ENCODE data around the gene PEPD.

Gene PEPD

GRCh38 chr19:33418871-33419787 is 102.5 kb downstream of the PEPD start:
- FAIRE-seq: no peak

GRCh38 chr19:33418461-33418860 is 103.1 kb downstream of the PEPD start:
- FAIRE-seq: no peak

DNA sequence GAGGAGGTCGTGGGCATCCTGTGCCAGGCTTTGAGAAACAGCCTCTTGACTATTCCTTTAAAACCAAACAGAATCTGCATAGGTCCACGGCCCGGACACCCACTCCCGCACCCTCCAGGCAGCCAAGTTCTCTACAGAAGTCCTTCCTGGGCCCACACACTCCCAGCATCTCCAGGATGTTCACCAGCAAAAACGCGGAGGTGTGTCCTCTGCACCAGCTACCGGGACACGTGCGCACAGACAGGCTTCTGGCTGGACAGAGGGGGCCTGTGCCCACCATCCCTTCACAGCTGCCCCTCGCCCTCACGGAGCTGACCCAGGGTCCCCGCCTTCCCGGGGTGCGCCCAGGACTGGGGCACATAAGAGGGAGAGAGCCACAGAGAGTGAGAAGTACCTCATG is 103.8 kb downstream of the PEPD start:
- no peak for FAIRE-seq

DNA sequence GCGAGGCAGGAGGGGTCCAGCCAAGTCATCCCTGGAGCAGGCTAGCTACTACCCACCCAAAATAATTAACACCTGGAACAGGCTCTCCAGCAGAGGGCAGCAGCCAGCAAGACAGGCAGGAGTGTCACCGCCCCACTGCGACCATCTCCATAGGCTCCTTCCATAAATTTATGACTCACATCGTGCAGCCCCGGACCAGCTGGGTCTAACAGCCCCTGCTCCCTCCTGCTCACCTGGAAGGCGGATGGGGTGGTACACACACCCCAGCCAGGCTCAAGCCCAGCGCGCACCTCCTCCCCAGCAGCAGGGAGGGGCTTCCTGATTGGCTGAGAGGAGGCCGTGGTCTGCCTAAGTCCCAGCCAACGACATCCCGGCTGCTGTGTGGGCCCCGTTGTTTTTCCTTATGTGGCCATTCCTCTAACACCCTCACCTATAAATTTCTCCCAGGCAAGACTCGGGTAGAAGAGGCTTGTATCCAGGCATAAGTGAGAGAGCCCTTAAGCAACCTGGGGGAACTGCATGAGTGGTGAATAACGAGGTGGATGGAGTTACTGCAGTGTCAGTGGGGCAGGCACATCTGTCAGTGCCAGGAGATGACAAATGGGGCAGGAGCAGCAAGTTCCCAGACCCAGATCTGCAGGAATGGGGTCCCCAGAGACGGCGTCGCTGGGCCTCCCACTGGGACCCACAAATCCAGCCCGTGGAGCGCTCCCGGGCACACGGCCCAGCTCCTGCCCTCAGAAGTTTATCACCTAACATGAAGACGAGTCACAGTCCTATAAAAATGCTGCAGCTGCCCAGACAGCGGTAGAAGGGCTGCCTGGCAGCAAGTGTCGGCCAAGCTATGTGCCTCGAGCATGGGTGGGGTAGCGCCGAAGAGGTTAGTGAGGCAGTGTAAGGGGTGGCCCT is 105.0 kb downstream of the PEPD start:
- FAIRE-seq: no peak

- no peak for FAIRE-seq
These were observed 106.7 kb downstream of the PEPD start for GRCh38 chr19:33414667-33415605.

DNA sequence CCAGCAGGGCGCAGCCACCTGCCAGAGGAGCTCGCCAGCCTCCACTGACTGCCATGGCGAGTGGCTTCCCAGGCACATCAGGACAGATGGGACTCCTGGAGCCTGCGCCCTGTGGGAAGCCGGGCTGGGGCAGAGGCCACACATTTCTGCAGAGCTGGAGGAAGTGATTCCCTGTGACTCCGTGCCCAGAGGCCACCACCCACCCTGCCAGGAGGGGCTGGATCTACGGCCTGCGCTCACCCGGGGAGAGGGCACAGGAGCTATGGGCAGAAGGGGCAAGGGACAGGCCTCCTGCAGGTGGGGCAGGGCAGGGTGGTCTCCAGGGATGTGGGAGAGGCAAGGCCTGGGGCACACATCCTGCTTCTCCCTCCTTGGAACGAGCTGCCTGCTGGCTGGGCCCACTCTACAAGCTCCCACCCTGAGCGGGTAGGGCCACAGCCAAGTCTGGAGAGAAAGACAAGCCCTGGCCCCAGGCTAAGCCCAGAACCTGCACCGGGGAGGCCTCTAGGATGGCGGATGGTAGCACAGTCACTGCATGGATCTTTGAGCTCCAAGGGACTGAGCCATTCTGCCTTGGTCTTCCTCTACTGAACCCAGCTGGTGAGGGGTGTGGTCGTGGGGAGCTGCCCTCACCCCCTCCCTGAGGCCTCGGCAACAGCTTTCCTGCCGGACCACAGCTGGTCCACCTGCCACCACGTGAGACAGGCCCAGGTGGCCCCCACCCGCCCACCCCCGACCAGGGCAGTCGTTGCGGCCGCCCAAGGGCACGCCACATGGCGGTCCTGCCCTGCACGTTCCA is 107.5 kb downstream of the PEPD start:
- FAIRE-seq: no peak

DNA sequence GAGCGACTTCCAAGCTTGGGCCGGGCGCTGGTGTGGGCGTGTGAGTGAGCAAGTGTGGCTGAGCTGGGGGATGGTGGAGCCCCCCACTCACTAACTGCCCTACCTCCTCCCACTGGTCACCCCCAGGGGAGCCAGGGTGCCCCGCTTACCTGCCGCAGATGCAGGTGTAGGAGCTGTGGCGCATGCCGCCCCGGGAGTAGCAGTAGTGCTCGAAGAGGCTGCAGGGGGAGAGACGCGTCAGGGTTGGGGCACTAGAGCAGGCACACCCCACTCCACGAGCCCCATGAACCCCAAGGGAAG is 108.2 kb downstream of the PEPD start:
- FAIRE-seq: no peak

DNA sequence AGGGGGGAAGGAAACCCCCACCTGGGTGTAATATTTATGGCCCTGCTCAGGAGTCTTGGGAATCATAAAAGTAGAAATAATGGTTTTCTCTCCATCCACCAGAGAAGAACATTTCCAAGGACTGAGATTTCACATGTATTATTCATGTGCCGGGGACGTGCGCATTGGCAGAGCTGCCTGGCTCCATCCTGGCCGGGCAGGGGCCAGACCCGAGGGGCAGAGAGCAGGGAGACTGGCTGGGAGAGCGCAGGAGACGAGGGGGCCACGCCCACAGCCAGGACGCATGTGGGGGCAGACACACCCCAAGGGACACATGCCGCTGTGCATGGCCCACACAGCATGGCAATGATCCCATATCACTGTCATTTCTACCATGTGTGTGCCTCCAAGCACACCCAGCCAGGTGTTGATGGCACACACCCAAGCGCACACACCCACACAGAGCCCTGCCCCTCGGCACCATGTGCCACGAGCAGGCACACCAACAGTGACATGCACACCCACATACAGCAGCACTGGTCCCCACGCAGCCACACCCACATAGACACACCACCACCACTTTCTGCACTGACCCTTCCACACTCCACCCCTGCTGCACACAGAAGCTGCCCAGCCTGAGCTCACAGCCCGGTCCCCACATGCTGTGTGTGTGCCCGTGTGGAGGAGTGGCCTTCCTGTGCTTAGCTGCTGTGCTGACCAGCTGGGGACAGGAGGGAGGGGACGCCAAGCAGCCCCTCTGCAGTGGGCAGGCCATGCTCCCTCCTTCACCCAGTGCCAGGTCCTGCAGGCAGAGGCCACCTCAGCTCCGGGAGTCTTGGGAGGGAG is 108.8 kb downstream of the PEPD start:
- FAIRE-seq: no peak

DNA sequence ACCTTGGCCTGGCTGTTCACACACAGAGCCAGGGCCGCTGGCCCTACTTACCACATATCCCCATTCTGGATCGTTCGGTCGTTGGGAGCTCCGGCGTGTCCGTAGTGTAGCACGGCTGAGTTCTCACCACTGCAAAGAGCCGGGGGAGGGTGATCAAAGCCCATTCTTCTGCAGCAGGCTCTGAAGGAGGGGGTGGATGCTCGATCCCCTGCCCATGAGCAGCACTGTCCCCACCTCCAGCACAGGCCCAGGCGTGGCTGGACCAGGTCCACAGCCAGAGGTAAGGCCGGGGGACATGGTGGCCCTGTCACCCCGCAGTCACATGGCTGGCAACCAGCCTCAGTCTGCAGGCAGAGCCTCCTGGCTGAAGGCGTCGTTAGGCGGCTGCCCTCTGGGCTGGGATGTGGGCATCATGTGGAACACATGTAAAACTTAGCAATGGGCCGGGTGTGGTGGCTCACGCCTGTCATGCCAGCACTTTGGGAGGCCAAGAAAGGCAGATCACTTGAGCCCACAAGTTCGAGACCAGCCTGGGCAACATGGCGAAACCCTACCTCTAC is 109.9 kb downstream of the PEPD start:
- FAIRE-seq: no peak

DNA sequence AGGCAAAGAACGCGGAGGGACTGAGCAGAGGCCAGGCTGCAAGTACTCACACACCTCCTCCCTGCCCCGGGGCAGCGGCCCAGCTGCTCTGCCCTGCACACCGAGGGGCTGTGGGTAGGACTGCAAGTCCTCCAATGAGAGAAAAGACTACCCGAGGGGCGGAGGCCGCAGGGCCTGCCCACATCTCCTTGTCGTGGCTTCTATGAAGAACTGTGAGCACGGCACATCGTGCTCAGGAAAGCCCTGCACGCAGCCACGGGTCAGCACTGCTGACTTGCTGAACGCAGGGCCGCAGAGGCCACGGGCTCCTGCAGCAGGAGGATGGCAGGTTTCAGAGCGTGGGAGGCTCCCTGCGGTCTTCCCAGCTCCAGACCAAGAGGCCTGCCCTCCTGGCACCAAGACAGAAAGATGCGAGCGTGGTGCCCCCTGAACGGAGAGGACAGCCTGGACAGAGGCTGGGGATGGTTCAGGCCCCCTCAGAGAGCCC is 110.6 kb downstream of the PEPD start:
- no peak for FAIRE-seq

DNA sequence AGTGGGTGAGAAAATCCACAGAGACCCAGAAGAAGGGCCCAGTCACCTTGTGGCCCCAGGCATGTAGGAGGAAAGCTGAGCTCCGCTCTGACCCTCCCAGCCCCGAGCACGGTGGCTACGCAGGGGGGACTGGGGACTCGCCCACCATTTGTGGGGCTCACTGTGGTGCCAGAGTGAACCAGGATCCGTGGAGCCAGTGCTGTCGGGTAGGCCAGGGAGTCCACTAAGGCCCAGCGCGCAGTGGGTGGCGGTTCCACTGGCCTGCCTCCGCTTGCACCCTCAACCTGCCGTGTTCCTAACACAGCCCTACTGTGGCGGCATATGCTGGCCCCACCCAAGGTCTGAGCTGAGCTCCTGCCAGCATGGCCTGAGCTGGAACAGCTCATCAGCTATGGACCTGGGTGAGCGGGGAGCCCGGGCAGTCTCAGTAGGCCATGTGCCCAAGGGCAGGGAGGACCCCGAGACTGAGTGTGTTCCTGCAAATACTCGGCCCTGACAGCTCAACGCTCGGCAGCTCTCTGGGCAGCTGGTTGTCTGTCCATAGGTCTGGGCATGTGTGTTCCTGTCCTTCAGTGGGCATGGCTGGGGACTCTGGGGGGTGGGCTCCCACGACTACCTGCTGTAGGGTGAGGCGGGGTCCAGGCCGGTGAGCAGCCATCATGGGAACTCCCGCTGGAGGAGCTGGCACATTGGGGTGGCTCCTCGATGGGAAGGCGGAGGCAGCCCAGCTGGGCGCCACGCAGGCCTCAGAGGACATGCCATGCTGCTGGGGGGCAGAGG is 111.5 kb downstream of the PEPD start:
- no peak for FAIRE-seq

DNA sequence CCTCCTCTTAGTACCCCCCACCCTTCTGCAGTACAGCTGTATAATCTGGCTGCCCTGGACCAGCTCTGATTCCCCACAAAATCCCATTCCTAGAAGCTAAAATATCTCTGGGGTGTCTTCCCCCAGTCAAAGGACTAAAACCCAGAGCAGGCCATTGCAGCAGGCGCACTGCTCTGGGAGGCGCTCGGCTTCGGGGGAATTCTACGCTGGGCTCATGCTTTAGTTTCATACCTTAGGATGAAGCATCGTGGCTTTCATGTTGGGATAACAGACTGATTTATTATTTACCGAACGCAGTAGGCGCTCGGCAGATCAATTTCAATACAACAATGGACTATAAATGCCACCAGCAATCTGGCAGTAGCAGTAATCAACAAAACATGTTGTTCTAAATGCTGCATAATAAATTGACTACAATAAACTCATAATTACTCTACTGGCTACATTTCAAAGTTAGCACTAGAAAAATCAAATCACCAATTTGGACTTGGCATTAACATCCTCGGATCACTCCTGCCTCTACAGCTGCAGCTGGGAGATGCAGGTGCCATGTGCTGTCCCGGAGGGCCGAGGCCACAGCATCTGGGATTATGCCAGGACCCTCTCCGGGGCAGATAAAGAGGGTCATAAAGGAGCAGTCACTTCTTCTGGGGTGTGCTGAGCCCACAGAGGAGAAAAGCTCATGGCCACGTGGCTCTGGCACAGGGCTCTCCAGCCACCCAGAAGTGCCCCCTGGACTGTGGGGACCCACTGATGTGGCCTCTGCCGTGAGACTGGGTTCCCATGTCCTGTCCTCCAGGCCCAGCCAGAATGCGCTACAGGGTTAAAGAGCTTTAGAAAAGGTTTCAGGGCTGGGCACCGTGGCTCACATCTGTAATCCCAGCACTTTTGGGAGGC is 112.8 kb downstream of the PEPD start:
- no peak for FAIRE-seq

GRCh38 chr19:33408116-33408515 is 113.5 kb downstream of the PEPD start:
- FAIRE-seq: no peak

GRCh38 chr19:33407716-33408115 is 113.9 kb downstream of the PEPD start:
- FAIRE-seq: no peak

GRCh38 chr19:33407140-33407551 is 114.4 kb downstream of the PEPD start:
- no peak for FAIRE-seq

- FAIRE-seq: no peak
These were observed 115.0 kb downstream of the PEPD start for GRCh38 chr19:33406521-33407139.

DNA sequence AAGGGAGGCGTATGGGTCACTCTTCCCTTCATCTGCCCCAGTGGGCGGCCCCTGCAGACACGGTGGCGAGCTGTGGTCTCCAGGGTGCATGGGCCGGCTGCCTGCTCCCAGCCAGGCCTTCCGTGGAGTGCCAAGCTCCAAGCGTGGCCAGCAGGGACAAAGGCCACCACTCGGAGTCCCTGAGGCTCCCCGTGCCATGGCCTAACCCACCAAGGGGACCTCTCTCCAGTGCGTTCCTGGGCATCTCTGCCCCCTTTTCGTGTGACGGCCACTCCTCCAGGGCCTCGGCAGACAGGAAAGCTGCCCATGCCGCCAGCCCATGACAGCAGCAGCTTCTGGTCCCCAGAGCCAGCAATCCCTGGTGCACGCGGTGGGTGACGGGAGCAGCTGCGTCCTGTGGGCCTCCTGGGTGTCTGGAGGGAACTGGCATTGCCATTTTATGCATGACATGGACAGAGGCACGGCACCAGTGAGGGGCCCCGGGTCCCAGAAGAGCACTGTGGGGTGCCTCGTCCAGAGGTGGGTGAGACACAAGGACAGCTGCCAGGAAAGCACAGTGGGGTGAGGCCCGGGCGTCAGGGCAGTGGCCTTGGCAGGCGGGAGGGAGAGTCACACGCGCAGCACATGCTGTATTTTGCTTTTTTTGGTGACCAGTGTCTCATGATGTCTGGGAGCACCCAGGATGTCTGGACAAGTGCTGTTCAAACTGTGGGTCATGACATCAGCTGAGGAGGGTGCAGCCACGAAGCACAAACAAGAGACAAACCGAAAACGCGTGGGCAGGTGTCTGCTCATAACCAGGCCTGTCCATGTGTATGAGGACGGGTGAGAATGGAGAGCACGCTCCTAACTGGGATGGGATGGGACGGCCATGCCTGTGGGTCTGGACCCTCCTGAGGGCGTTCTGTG is 115.8 kb downstream of the PEPD start:
- no peak for FAIRE-seq

All from endometrium (tissue), 2 donors.